Spleen (tissue), 7 donors: ENCODE data around the gene TLE5.
"Not testable (repeated sequence)": the region's sequence is repeated elsewhere in the genome, so short reads cannot be mapped to it uniquely, and the experiment has no call there.

Experiments used
- POLR2A ChIP-seq, 3 donors: fragments of 450-650 bp; IDR thresholded peaks; one replicate each; pipeline ENCODE4 v1.5.1; 2017; ENCODE audit warnings: antibody characterized with exemption in 3 of 3, mild to moderate bottlenecking in 1 of 3
- POLR2AphosphoS5 ChIP-seq, 3 donors: sonication (generic); formaldehyde crosslinking; IDR thresholded peaks; one replicate each; pipeline ENCODE4 v1.5.1; 2017; ENCODE audit warnings: antibody characterized with exemption in 3 of 3
- TF ChIP-seq, protein P1 (sequence below), 11 experiments: fragments of 200-600 bp in 7 of 11; fragments of 450-650 bp in 4 of 11; sonication (generic) in 4 of 11; IDR thresholded peaks in 8 of 11; conservative IDR thresholded peaks in 3 of 11; 1 replicate in 7 of 11; 2 replicates in 4 of 11; pipeline versions ENCODE4 v1.4.0 to v1.8.0; 2016 to 2021; ENCODE audit warnings: antibody characterized with exemption in 11 of 11, inconsistent platforms in 4 of 11, mild to moderate bottlenecking in 1 of 11
- donor health status: DM: no; HTN: no; CAD: no; lungs with moderate emphysema.
- donor health status: DM: no; HTN: no; CAD: no.
- donor health status: DM: no; HTN: no; CAD: no.

DNA sequence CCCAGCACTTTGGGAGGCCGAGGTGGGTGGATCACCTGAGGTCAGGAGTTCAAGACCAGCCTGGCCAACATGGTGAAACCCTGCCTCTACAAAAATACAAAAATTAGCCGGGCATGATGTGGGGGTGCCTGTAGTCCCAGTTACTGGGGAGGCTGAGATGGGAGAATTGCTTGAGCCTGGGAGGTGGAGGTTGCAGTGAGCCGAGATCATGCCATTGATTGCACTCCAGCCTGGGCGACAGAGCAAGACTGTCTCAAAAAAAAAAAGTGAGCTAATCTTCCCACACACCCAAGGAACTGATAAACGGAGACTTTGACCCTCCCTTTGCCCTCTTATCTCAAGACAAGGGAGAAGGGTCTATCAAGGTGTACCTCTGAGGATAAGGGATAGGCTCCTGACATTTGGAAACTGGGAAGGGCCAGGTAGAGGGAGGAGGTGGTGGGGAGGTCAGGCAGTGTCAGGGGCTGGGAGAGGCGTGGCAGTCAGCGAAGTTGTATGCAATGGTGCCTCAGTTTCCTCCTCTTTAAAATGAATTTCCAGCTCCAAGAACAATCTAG lies 27.1 kb upstream of the TLE5 start:
- TF ChIP-seq, protein P1, sequence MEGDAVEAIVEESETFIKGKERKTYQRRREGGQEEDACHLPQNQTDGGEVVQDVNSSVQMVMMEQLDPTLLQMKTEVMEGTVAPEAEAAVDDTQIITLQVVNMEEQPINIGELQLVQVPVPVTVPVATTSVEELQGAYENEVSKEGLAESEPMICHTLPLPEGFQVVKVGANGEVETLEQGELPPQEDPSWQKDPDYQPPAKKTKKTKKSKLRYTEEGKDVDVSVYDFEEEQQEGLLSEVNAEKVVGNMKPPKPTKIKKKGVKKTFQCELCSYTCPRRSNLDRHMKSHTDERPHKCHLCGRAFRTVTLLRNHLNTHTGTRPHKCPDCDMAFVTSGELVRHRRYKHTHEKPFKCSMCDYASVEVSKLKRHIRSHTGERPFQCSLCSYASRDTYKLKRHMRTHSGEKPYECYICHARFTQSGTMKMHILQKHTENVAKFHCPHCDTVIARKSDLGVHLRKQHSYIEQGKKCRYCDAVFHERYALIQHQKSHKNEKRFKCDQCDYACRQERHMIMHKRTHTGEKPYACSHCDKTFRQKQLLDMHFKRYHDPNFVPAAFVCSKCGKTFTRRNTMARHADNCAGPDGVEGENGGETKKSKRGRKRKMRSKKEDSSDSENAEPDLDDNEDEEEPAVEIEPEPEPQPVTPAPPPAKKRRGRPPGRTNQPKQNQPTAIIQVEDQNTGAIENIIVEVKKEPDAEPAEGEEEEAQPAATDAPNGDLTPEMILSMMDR (IDR thresholded peaks at IDR 0.05 in 8 of 11, conservative IDR thresholded peaks at IDR 0.05 in 3 of 11), result not testable (repeated sequence)
- not testable (repeated sequence) for TF ChIP-seq POLR2A, POLR2AphosphoS5 (IDR thresholded peaks at IDR 0.05)
